Hepatocyte (in vitro differentiated cells): ENCODE data around the gene NSUN2. TPM values are rescaled to one million over a fixed set of nuclear protein-coding genes. Genes with fewer than 3 reads are reported as not detected.

Experiments
- DNase-seq: peaks from one replicate; pipeline ENCODE4 v3.0.0-alpha.2; 2016; ENCODE audit warnings: low spot score
- H2AFZ ChIP-seq: fragments of 200-600 bp; sonication (generic); 2 replicates; pipeline ENCODE4 v1.6.0; 2016; ENCODE audit warnings: antibody characterized with exemption, mild to moderate bottlenecking
- H3K27ac ChIP-seq: fragments of 200-600 bp; sonication (generic); 2 replicates; pipeline ENCODE4 v1.5.1; 2016; ENCODE audit warnings: mild to moderate bottlenecking
- H3K27me3 ChIP-seq: fragments of 200-600 bp; sonication (generic); 2 replicates; pipeline ENCODE4 v1.6.1; 2016
- H3K36me3 ChIP-seq: fragments of 200-600 bp; sonication (generic); replicated peaks from 2 replicates; pipeline ENCODE4 v1.5.1; 2016; ENCODE audit warnings: low read depth; ENCODE audit not compliant: insufficient read depth
- H3K4me1 ChIP-seq: fragments of 200-600 bp; sonication (generic); 2 replicates; pipeline ENCODE4 v1.5.1; 2016; ENCODE audit warnings: mild to moderate bottlenecking, moderate library complexity; ENCODE audit not compliant: insufficient read depth
- H3K4me2 ChIP-seq: fragments of 200-600 bp; sonication (generic); 2 replicates; pipeline ENCODE4 v1.6.0; 2016
- H3K4me3 ChIP-seq: fragments of 200-600 bp; sonication (generic); 2 replicates; pipeline ENCODE4 v1.5.1; 2016; ENCODE audit warnings: mild to moderate bottlenecking
- H3K79me2 ChIP-seq: fragments of 200-600 bp; sonication (generic); 2 replicates; pipeline ENCODE4 v1.6.0; 2017; ENCODE audit warnings: mild to moderate bottlenecking
- H3K9me2 ChIP-seq: fragments of 200-600 bp; sonication (generic); replicated peaks from 2 replicates; pipeline ENCODE4 v1.6.0; 2017; ENCODE audit warnings: mild to moderate bottlenecking; ENCODE audit not compliant: insufficient read depth
- H3K9me3 ChIP-seq: fragments of 200-600 bp; sonication (generic); 2 replicates; pipeline ENCODE4 v1.5.1; 2016; ENCODE audit warnings: low read depth, mild to moderate bottlenecking
- H4K20me1 ChIP-seq: fragments of 200-600 bp; sonication (generic); 2 replicates; pipeline ENCODE4 v1.6.0; 2016; ENCODE audit warnings: mild to moderate bottlenecking; ENCODE audit not compliant: insufficient read depth, poor library complexity, severe bottlenecking
- CTCF ChIP-seq: fragments of 200-600 bp; sonication (generic); IDR thresholded peaks from 2 replicates; pipeline ENCODE4 v1.5.1; 2016; ENCODE audit warnings: antibody characterized with exemption, mild to moderate bottlenecking; ENCODE audit not compliant: poor library complexity
- EZH2 ChIP-seq: fragments of 200-600 bp; sonication (generic); IDR thresholded peaks from 2 replicates; pipeline ENCODE4 v1.6.1; 2016; ENCODE audit warnings: antibody characterized with exemption, mild to moderate bottlenecking, borderline replicate concordance
- EZH2phosphoT487 ChIP-seq: fragments of 200-600 bp; sonication (generic); IDR thresholded peaks from one replicate; pipeline ENCODE4 v1.6.1; 2018; ENCODE audit warnings: antibody characterized with exemption, mild to moderate bottlenecking, low read depth, moderate library complexity; ENCODE audit not compliant: unreplicated experiment, severe bottlenecking
- WGBS: methylation state at CpG from one replicate; pipeline ENCODE4 v1.1.6; 2016; ENCODE audit warnings: low lambda C conversion rate; ENCODE audit errors: missing lambda C conversion rate; 5-methylcytosine and 5-hydroxymethylcytosine counted together
- polyA plus RNA-seq: library from polyadenylated mRNA; unstranded; fragments of >200 nt; fragmentation: Nextera tagmentation; extraction: Ambion mirVana; gene quantifications from 2 replicates; pipeline ENCODE4 v1.2.1, GENCODE V29; 2016
- total RNA-seq: library from RNA; depleted of rRNA; stranded (reverse); fragments of >200 nt; gene quantifications from 2 replicates; pipeline ENCODE4 v1.2.3, GENCODE V29; 2014

Gene NSUN2
- total and polyA plus RNA-seq, 2 experiments from 2014 or later: 34.8 to 43.0 TPM

DNA sequence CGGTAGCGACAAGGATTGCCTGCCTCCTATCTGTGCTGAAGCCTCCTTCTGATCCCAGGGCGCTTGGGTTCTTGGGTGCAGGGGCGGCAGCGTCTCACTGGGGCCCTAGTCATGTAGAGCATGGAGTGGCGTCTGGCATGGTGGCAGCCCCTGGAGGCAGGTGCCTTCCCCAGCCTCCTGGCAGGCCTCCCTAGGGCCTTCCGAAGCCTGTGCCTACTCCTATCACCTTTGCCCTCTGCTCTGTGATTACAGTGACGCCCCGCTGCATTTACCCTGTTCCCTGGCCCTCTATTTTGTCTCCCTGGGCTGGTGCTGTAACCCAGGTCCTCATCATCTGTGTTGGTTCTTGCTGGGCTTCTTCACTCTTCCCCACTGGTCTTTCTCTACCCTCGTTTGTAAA lies 4.2 kb upstream of the NSUN2 start:
- Histone ChIP-seq H3K27ac (no peak overlapping the region), H3K9me2 (no peaks in the 10 kb centered on the region), H3K36me3 (no peaks in the 10 kb centered on the region), H3K4me1 (peaks cover under 1% of the 10 kb centered on the region), H2AFZ (no peak overlapping the region), H3K4me2 (no peak overlapping the region), H3K79me2 (peaks cover 21% of the 10 kb centered on the region), H4K20me1 (peaks cover 2% of the 10 kb centered on the region), H3K27me3 (no peaks in the 10 kb centered on the region), H3K9me3 (no peaks in the 10 kb centered on the region), H3K4me3 (no peak overlapping the region)
- DNase-seq: no peak
- TF ChIP-seq CTCF (no peak), EZH2 (no peak)
- 95% methylated on average over 10 of the region's 10 CpGs for WGBS

GRCh38 chr5:6636293-6636692 lies 3.4 kb upstream of the NSUN2 start:
- Histone ChIP-seq H3K27me3 (no peaks in the 10 kb centered on the region), H3K27ac (no peak overlapping the region), H3K79me2 (peaks cover 28% of the 10 kb centered on the region), H2AFZ (no peak overlapping the region), H3K4me2 (no peak overlapping the region), H3K9me2 (no peaks in the 10 kb centered on the region), H4K20me1 (peaks cover 8% of the 10 kb centered on the region), H3K36me3 (no peaks in the 10 kb centered on the region), H3K4me3 (no peak overlapping the region), H3K9me3 (no peaks in the 10 kb centered on the region), H3K4me1 (peaks cover 8% of the 10 kb centered on the region)
- no peak for TF ChIP-seq CTCF
- no peak for TF ChIP-seq EZH2
- no peak for TF ChIP-seq EZH2phosphoT487
- no peak for DNase-seq
- WGBS: 65% methylated on average over 5 of the region's 5 CpGs

GRCh38 chr5:6634788-6635430 lies 2.1 kb upstream of the NSUN2 start:
- Histone ChIP-seq H3K4me3 (no peak overlapping the region), H3K4me2 (peak overlapping the region; percentile 99), H2AFZ (no peak overlapping the region), H3K4me1 (peaks cover 8% of the 10 kb centered on the region), H3K79me2 (peaks cover 42% of the 10 kb centered on the region), H3K36me3 (no peaks in the 10 kb centered on the region), H3K27ac (no peak overlapping the region), H3K9me2 (no peaks in the 10 kb centered on the region), H4K20me1 (peaks cover 10% of the 10 kb centered on the region), H3K9me3 (no peaks in the 10 kb centered on the region), H3K27me3 (no peaks in the 10 kb centered on the region)
- WGBS: 71% methylated on average over 5 of the region's 5 CpGs
- TF ChIP-seq EZH2 (no peak), EZH2phosphoT487 (no peak), CTCF (no peak)
- no peak for DNase-seq
